Memory B cell (primary cell): ENCODE data around the gene KCND2.
"Not testable (repeated sequence)": the region's sequence is repeated elsewhere in the genome, so short reads cannot be mapped to it uniquely, and the experiment has no call there.

Experiments
- ATAC-seq: fragments of 150-1000 bp; cut with Tn5 transposase; 2 replicates; pipeline ENCODE4 v1.10.0; 2021; ENCODE audit warnings: low read depth, mild to moderate bottlenecking, moderate library complexity
- DNase-seq, 2 donors: peaks; one replicate each; pipeline ENCODE4 v3.0.0; 2022; ENCODE audit warnings: low spot score in 2 of 2
- H3K27ac Mint-ChIP-seq: one replicate; pipeline ENCODE4 v1.8.0; 2022; ENCODE audit warnings: mild to moderate bottlenecking, moderate library complexity, mixed read lengths
- H3K27me3 Mint-ChIP-seq: one replicate; pipeline ENCODE4 v1.8.0; 2022; ENCODE audit warnings: mixed read lengths
- H3K36me3 Mint-ChIP-seq: one replicate; pipeline ENCODE4 v1.8.0; 2022; ENCODE audit warnings: mild to moderate bottlenecking, mixed read lengths
- H3K4me1 Mint-ChIP-seq: one replicate; pipeline ENCODE4 v1.8.0; 2022; ENCODE audit warnings: mixed read lengths
- H3K4me3 Mint-ChIP-seq: one replicate; pipeline ENCODE4 v1.8.0; 2022; ENCODE audit warnings: mild to moderate bottlenecking, moderate library complexity, mixed read lengths
- H3K9me3 Mint-ChIP-seq: one replicate; pipeline ENCODE4 v1.8.0; 2022; ENCODE audit warnings: mixed read lengths

Gene KCND2

GRCh38 chr7:120272701-120273475, at the start of gene KCND2:
Gene KCND2, plus strand, starts transcription at chr7:120273175.
- H3K36me3 Mint-ChIP-seq = no peaks in the 10 kb centered on the region
- H3K4me1 Mint-ChIP-seq = no peaks in the 10 kb centered on the region
- ATAC-seq = no peak
- H3K9me3 Mint-ChIP-seq = no peaks in the 10 kb centered on the region
- DNase-seq = no peak
- no peak within 1 kb of the TSS for H3K27ac Mint-ChIP-seq
- peak within 1 kb of the TSS; percentile 43 for H3K4me3 Mint-ChIP-seq
- H3K27me3 Mint-ChIP-seq = peaks cover 2% of the 10 kb centered on the region

DNA sequence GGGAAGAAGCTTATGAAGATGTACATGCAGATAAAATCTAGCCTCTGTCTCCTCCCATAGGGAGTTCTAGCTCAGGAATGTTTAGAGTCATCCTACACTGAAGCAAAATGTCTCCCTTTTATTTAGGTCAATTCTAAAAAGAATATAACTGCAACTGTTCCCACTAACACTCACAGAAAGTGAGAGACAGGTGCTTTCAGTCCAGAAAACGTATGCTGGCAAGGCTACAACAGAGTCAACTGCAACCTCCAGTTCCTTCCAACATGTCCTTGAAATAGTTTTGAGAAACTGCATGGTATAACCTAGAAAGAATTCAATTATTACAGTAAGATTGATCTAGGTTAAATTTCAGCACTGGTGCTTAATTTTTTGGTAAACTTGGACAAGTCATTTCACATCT, 46.8 kb upstream of the KCND2 start:
- H3K9me3 Mint-ChIP-seq = peaks cover 2% of the 10 kb centered on the region
- H3K27ac Mint-ChIP-seq = no peak overlapping the region
- no peak overlapping the region for H3K4me3 Mint-ChIP-seq
- no peaks in the 10 kb centered on the region for H3K4me1 Mint-ChIP-seq
- H3K36me3 Mint-ChIP-seq = no peaks in the 10 kb centered on the region
- DNase-seq (no peak), ATAC-seq (no peak)
- H3K27me3 Mint-ChIP-seq = no peaks in the 10 kb centered on the region

GRCh38 chr7:120227255-120227654, 45.7 kb upstream of the KCND2 start:
- Mint-ChIP-seq H3K9me3 (peaks cover 3% of the 10 kb centered on the region), H3K27ac (no peak overlapping the region), H3K36me3 (no peaks in the 10 kb centered on the region), H3K4me3 (no peak overlapping the region), H3K4me1 (no peaks in the 10 kb centered on the region), H3K27me3 (no peaks in the 10 kb centered on the region)
- DNase-seq = no peak
- ATAC-seq = no peak

GRCh38 chr7:120229084-120229483, 43.9 kb upstream of the KCND2 start:
- Mint-ChIP-seq H3K27ac (no peak overlapping the region), H3K36me3 (no peaks in the 10 kb centered on the region), H3K27me3 (no peaks in the 10 kb centered on the region), H3K4me3 (no peak overlapping the region), H3K4me1 (no peaks in the 10 kb centered on the region), H3K9me3 (peaks cover 7% of the 10 kb centered on the region)
- ATAC-seq = no peak
- DNase-seq = no peak

GRCh38 chr7:120233338-120233737, 39.6 kb upstream of the KCND2 start:
- Mint-ChIP-seq H3K4me1 (no peaks in the 10 kb centered on the region), H3K36me3 (no peaks in the 10 kb centered on the region), H3K9me3 (peaks cover 11% of the 10 kb centered on the region), H3K27ac (no peak overlapping the region), H3K27me3 (no peaks in the 10 kb centered on the region), H3K4me3 (no peak overlapping the region)
- DNase-seq (no peak), ATAC-seq (no peak)

DNA sequence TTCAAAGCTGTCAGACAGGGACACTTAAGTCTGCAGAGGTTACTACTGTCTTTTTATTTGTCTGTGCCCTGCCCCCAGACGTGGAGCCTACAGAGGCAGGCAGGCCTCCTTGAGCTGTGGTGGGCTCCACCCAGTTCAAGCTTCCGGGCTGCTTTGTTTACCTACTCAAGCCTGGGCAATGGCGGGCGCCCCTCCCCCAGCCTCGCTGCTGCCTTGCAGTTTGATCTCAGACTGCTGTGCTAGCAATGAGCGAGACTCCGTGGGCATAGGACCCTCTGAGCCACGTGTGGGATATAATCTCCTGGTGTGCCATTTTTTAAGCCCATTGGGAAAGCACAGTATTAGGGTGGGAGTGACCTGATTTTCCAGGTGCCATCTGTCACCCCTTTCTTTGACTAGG, 32.6 kb upstream of the KCND2 start:
- H3K4me1 Mint-ChIP-seq, H3K27me3 Mint-ChIP-seq, DNase-seq, H3K27ac Mint-ChIP-seq, H3K9me3 Mint-ChIP-seq, ATAC-seq, H3K4me3 Mint-ChIP-seq, H3K36me3 Mint-ChIP-seq: not testable (repeated sequence)

- DNase-seq (no peak), ATAC-seq (no peak)
- peaks cover 5% of the 10 kb centered on the region for H3K9me3 Mint-ChIP-seq
- no peaks in the 10 kb centered on the region for H3K27me3 Mint-ChIP-seq
- no peaks in the 10 kb centered on the region for H3K4me1 Mint-ChIP-seq
- H3K4me3 Mint-ChIP-seq = no peak overlapping the region
- no peak overlapping the region for H3K27ac Mint-ChIP-seq
- H3K36me3 Mint-ChIP-seq = no peaks in the 10 kb centered on the region
These were observed 31.0 kb upstream of the KCND2 start for GRCh38 chr7:120241973-120242372.

DNA sequence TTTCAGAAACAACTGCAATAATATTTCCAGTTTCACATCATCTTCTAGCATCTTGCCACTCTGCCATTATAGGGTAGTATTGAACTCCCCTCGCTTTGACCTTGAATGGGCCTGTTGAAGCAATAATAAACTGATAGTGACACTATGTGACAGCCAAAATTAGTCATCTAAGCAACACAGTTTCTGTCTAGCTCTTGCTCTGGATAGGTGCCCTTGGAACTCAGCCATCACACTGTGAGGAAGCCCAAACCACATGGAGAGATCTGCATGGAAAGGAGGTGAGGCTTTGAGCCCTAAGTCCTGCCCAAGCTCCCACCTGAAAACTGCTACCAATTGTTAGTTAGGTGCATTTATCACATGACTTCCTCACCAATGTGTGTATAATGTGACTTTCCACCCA, 18.1 kb upstream of the KCND2 start:
- no peaks in the 10 kb centered on the region for H3K4me1 Mint-ChIP-seq
- H3K36me3 Mint-ChIP-seq = no peaks in the 10 kb centered on the region
- H3K27me3 Mint-ChIP-seq = no peaks in the 10 kb centered on the region
- peaks cover 8% of the 10 kb centered on the region for H3K9me3 Mint-ChIP-seq
- DNase-seq = no peak
- H3K27ac Mint-ChIP-seq = no peak overlapping the region
- no peak for ATAC-seq
- no peak overlapping the region for H3K4me3 Mint-ChIP-seq

GRCh38 chr7:120256344-120257070, 16.5 kb upstream of the KCND2 start:
- Mint-ChIP-seq H3K27ac (no peak overlapping the region), H3K9me3 (peaks cover 11% of the 10 kb centered on the region), H3K4me1 (no peaks in the 10 kb centered on the region), H3K36me3 (no peaks in the 10 kb centered on the region), H3K27me3 (no peaks in the 10 kb centered on the region), H3K4me3 (no peak overlapping the region)
- no peak for DNase-seq
- ATAC-seq = no peak

DNA sequence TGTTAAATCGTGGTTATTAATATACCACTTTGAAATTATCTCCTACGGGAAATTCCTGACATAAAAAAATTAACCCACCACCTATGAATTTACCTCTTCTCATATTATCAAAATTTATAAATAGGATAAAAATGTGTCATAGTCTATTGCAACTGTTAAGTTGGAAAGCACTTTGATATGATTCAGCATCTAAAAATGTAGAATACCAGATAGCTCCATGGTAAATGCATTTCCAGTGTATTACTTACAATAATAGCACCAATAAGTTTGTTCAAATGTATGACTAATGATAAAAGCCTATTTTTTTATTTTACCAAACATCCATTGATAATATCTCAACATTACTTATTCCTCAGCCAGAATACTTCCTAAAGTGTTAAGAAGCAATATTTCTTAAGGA, 13.6 kb upstream of the KCND2 start:
- ATAC-seq (no peak), DNase-seq (no peak)
- Mint-ChIP-seq H3K27ac (no peak overlapping the region), H3K9me3 (peaks cover 7% of the 10 kb centered on the region), H3K4me3 (no peak overlapping the region), H3K4me1 (no peaks in the 10 kb centered on the region), H3K36me3 (no peaks in the 10 kb centered on the region), H3K27me3 (no peaks in the 10 kb centered on the region)

DNA sequence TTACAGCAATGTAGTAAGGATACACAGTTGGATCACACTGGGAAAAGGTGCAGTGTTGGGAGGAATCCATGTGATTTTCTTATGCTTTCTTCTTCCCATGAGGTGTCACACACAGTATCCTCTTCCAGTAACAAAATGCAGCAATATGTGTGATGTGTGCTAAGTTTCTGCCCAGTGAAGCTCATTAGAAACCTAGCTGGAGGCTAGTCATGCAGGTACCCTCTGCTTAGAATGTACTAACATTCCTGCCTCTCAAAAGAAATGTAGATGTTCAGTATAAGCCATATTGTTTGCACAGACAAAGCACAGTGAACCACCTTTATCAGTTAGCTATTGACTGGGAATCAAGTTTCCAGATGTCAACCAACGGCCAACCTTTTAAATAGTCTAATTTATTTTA, 12.9 kb upstream of the KCND2 start:
- Mint-ChIP-seq H3K27me3 (no peaks in the 10 kb centered on the region), H3K9me3 (peaks cover 6% of the 10 kb centered on the region), H3K27ac (no peak overlapping the region), H3K36me3 (no peaks in the 10 kb centered on the region), H3K4me3 (no peak overlapping the region), H3K4me1 (no peaks in the 10 kb centered on the region)
- DNase-seq = no peak
- ATAC-seq = no peak

GRCh38 chr7:120272261-120272660, 714 bp upstream of the KCND2 start:
- DNase-seq = no peak
- Mint-ChIP-seq H3K36me3 (no peaks in the 10 kb centered on the region), H3K27ac (no peak overlapping the region), H3K4me1 (no peaks in the 10 kb centered on the region), H3K4me3 (no peak overlapping the region), H3K27me3 (peaks cover 2% of the 10 kb centered on the region), H3K9me3 (no peaks in the 10 kb centered on the region)
- no peak for ATAC-seq

- H3K27me3 Mint-ChIP-seq = peaks cover 2% of the 10 kb centered on the region
- DNase-seq (no peak), ATAC-seq (no peak)
- H3K36me3 Mint-ChIP-seq = no peaks in the 10 kb centered on the region
- no peak overlapping the region for H3K27ac Mint-ChIP-seq
- no peaks in the 10 kb centered on the region for H3K4me1 Mint-ChIP-seq
- no peaks in the 10 kb centered on the region for H3K9me3 Mint-ChIP-seq
- peak overlapping the region; percentile 43 for H3K4me3 Mint-ChIP-seq
These were observed 551 bp downstream of the KCND2 start for GRCh38 chr7:120273476-120273975.

GRCh38 chr7:120274482-120274881, 1.5 kb downstream of the KCND2 start:
- Mint-ChIP-seq H3K4me1 (no peaks in the 10 kb centered on the region), H3K36me3 (no peaks in the 10 kb centered on the region), H3K9me3 (no peaks in the 10 kb centered on the region), H3K27ac (no peak overlapping the region), H3K27me3 (peaks cover 2% of the 10 kb centered on the region), H3K4me3 (no peak overlapping the region)
- DNase-seq = no peak
- no peak for ATAC-seq
